CD4-positive, alpha-beta T cell treated with Interleukin-17A for 1 hour (primary cell): ENCODE measurements around the gene CDC45.
"Not testable (repeated sequence)": the region's sequence is repeated elsewhere in the genome, so short reads cannot be mapped to it uniquely, and the experiment has no call there.

Experiments used
- DNase-seq: peaks from one replicate; pipeline ENCODE4 v3.0.0-alpha.2; 2020

The CDC45 gene

GRCh38 chr22:19517919-19518611 lies 38.3 kb downstream of the CDC45 start:
- DNase-seq, result no peak

DNA sequence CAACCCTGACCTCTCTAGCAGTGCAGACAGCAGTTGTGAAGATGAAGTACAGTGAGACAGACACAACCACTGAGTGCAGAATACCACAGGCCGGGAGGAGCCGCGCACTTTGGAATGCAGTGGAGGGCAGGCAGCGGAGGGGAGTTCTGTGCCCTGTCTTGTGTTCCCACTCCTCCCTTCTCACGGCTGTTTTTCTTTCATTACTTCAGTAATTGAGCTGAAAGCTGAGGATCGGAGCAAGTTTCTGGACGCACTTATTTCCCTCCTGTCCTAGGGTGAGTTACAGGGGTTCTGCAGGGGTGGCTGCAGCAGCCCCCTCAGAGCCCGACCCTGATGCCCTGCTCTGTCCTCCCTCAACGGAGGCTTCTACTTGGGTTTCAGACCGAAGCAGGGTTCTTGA lies 38.9 kb downstream of the CDC45 start:
- no peak for DNase-seq

- DNase-seq, result no peak
Observed at GRCh38 chr22:19519041-19519926, 39.6 kb downstream of the CDC45 start.

DNA sequence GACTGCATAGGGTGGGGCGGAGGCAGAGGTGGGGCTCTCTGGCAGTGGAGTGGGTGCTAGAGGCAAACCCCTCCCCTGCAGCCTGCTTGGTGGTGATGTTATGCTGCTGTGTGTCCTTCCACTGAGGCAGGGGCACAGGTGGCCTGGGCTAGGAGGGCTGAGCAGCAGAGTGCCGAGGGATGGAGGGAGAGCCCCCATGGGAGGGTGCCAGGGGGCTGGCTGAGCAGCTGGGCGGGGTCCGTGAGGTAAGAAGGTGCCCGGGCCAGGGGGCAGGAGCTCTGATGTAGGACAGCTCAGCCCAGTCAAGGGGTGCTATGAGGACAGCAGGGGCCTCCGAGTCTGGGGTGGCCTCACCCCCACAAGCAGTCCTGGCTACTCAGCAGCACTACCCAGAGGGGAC lies 40.3 kb downstream of the CDC45 start:
- no peak for DNase-seq

DNA sequence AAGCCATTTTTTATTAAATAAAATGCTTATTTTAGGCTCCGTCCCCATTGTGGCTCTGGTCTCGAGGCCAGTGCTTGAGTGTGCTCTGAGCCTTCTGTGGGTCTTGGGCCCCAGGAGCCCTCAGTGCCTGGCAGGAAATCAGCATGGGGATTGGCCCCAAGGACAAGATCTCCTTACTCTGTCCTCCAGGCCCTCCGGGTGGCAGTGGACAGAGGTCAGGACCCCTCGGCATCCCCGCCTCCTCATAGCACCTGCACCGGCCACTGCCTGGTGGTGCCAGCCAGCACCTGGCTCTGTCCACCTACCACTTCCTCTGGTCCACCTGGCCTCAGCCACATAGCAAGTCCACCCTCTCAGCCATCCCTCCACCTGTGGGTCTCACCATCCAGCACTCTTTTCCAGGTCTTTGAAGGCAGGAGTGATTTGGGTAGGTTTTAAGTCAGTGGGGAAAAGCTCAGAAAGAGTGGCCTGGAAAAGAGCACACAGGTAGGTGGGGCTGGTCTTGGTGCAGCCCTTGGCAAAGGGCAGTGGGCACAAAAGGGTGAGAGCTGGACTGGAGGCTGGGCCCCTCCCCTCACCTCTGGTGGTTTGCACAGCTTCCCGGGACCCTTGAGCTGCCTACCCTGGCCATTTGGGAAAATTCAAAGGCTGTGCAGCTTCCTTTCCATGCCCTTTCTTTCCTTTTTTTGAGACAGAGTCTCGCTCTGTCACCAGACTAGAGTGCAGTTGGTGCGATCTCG lies 41.0 kb downstream of the CDC45 start:
- DNase-seq, result no peak

- no peak for DNase-seq
Observed at GRCh38 chr22:19522190-19522880, 42.6 kb downstream of the CDC45 start.

DNA sequence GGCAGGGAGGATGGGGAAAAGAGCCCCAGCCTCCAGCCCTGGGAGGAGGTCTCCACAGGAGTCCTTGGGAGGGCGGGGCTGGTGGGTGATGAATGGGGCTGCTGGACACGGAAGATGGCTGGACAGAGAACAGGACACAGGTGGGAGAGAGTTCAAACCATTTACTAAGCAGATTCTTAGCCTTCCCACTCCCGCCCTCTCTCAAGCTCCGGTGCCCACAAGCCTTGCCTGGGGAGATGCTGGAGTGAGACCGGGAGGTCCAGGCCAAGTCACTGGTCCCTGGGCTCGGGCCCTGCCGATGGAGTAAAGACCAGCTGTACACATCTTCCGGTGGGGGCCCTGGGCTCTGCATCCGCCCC lies 43.1 kb downstream of the CDC45 start:
- DNase-seq, result no peak

GRCh38 chr22:19523240-19524169 lies 43.8 kb downstream of the CDC45 start:
- no peak for DNase-seq

DNA sequence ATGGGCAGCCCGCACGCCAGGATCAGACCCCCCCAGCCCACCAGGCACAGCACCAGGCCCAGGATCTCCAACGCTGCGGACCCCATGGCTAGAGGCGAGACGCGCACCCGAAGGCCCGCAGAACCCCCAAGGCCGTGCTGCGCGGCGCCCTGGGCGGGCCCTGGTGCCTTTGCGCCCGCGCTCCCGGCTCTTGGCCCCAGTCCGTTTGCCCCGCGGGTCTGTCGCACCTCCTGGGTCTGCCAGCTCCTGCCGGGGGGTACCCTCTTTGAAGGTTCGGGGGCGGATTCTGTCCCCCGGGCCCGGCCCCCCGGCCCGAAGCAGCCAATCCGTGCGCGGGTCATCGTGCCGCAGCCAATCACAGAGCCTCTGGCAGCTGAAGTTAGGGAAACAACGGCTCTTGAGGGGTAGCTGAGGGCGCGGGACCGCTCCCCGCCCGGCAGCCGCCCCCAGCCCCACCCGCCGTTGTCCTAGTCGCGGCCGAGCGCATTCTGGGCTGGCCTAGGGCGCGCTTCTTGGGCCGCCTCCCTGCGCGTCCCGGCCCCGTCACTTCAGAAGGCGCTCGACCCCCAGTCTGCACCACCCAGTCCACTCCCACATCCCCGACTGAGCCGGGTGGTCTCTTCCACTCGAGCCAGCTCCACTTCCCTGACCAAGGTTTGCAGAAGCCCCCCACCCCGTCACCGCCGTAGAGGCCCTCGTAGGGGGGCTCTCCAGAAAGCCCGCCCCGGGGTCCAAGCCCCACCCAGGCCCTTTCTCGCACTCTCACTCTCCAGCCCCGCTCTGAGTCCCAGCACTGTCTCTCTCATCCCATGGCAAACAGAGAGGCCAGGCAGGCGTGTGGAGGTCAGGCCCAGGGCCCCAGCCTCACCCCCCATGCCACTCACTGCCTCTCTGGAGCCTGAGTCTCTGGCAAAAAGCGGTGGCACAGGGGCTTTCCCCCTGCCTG lies 44.7 kb downstream of the CDC45 start, which contains the start of gene CLDN5:
TSS of gene CLDN5 (minus strand) at position 241 of the 946 bp plus-strand sequence. CDS start at position 86, 155 bp downstream.
- DNase-seq, result no peak

DNA sequence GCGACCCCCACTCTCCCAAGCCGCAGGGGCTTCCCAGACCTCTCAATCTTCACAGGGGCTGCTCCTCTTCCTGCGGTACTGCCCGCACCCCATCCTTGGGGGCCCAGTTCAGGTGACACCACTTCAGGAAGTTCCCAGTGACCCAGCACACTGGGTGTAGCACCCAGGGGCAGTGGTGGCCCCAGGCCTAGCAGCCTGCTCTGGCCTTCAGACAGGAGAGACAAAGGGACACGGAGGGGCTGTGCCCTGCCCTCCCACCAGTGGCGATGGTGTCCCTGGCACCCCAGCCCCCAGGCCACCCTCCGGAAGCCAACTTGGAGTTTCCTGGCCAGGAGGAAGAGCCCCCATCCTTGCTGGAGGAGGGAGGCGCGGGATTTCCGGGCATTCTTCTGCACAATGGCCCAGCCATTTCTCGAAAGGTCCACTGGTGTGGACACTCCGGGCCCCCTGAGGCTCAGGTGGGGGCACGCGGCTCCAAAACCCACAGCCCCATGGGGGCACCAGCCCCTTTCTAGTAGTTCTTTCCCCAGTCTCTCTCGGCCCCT lies 45.5 kb downstream of the CDC45 start:
- DNase-seq, result no peak

- no peak for DNase-seq
Observed at GRCh38 chr22:19525666-19526065, 45.9 kb downstream of the CDC45 start.

DNA sequence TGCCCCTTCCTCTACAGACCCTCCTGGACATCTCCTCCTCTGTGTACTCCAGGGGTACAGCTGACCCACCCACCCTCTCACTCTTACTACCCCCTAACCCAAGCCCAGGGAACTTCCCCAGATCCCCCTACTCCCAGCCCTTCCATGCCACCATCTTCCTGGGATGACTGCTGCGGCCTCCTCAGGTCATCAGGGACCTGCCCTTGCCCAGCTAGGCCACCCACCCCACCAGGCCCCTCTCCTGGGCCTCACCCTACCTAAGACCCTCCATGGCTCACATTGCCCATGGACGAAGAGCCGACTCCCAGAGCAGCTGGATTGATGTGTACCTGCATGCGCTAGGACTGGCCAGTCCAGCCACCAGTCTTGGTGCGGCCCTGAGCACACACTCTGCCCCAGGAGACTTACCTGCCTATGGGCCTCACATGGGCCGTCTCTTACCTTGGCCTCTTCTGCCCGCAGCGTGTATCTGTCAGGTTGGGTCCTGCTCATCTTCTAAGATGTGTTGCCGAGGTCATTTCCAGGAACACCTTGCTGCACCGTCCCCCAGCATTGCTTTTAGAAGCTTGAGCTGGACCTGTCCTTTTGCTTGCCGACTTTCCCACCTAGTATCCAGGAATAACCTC lies 46.5 kb downstream of the CDC45 start:
- DNase-seq, result no peak

GRCh38 chr22:19526702-19527111 lies 47.0 kb downstream of the CDC45 start:
- DNase-seq, result no peak

GRCh38 chr22:19527321-19527721 lies 47.6 kb downstream of the CDC45 start:
- DNase-seq, result no peak

DNA sequence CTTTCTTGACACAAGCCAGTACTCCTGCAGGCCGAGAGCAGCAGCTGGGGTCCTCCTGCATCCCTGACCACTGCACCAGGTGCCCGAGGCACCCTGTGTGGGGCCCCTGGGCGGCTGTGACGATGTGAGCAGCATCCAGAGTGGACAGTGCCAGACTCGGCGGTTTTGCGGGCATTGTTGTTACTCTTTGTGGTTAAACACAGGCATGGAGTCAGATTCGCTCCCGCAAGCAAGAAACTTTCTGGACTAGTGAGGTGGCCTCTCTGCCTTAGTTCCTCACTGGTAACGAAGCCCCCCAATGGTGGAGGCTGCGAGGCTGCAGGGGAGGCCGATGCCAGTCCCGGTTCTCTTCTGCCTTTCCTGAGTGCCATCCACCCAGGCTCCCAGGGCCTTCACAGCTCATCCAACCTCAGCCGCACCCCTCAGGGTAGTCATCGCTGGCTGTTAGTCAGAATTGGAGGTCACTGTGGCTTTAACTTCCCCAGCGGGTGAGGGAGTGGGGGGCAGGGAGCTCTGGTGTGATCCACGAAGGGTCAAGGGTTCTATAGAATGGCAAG lies 48.2 kb downstream of the CDC45 start:
- no peak for DNase-seq

DNA sequence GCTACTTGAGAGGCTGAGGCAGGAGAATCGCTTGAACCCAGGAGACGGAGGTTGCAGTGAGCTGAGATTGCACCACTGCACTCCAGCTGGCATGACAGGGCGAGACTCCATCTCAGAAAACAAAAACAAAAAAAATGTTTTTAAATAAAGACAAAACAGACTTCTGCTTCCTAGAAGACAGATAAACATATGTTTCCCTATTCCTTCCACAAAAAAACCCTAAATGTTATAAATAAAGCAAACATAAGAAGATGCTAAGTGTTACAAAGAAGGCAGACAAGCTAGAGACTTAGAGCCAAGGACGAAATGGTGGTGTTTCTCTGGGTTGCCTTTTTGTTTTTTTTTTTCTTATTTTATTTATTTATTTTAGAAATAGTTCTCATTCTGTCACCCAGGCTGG lies 50.1 kb downstream of the CDC45 start:
- DNase-seq, result no peak

DNA sequence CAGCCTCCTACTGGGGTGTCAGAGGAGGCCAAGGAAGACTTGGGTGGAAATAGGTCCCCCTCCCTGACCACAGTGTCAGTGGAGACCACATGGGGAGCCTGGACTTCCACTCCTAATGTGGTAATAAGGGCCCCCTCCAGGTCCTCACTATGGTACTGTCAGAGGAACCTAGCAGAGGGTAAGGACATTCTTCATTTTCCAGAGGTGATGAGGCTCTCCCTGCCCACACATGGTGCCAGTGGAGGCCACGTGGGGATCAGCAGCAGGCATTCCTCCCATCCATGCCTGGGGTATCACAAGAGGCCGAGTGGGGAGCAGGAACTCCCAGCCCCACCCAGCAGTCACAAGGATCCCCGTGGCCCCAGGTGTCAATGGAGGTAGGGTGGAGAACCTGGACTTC lies 51.0 kb downstream of the CDC45 start:
- DNase-seq, result no peak

- DNase-seq, result not testable (repeated sequence)
Observed at GRCh38 chr22:19531327-19531726, 51.6 kb downstream of the CDC45 start.

- no peak for DNase-seq
Observed at GRCh38 chr22:19533049-19533626, 53.4 kb downstream of the CDC45 start.
